IPS-18c (cell line): Measurements from ENCODE around the gene KBTBD13.
"Not testable (repeated sequence)": the region's sequence is repeated elsewhere in the genome, so short reads cannot be mapped to it uniquely, and the experiment has no call there.

Experiments used
- H3K4me3 ChIP-seq: 2 replicates; pipeline ENCODE4 v1.7.0; 2013; ENCODE audit warnings: low read depth, mild to moderate bottlenecking, low read length, moderate library complexity; ENCODE audit not compliant: insufficient read depth
- H3K9me3 ChIP-seq: one replicate; pipeline ENCODE4 v1.6.1; 2013; ENCODE audit warnings: mild to moderate bottlenecking, low read length, moderate library complexity; ENCODE audit not compliant: control insufficient read depth, insufficient read depth

Gene KBTBD13

DNA sequence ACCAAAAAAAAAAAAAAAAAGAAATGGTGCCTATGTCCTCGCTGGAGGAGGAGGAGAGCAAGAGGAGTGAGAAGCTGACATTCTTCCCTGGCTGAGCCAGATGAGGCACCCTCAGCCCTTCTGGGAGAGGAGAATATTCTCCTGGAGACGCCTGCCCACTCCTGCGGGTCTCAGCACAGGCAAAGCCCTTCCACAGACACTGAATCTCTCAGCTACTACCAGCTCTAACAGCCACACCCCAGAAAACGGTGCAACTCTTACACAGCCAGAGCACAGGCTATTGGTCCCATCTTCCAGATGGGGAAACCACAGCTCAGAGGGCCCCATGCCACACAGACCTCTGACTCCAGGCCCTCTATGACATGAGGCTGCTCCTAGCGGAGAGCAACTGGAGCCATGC lies 14.5 kb upstream of the KBTBD13 start:
- Histone ChIP-seq H3K4me3 (no peak overlapping the region), H3K9me3 (peaks cover 2% of the 10 kb centered on the region)

DNA sequence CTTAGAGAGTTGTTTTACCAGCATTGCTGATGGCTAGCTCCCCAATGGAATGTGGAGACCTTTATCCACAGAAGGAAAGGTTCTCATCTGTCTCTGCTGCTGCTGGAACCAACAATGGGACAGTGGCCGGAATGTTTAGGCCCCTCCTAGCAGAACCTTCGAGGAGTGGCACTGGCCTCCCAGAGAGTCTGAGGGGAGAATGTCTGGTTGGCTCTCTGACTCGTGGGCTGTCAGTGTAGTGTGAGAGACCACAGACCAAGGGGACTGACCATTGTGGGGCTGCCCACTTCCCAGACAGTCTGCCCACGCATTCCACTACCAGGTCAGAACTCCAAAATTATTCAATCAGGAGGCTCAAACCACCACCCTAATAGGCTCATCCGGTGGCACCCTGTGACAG lies 13.8 kb upstream of the KBTBD13 start:
- Histone ChIP-seq H3K9me3 (peaks cover 2% of the 10 kb centered on the region), H3K4me3 (no peak overlapping the region)

DNA sequence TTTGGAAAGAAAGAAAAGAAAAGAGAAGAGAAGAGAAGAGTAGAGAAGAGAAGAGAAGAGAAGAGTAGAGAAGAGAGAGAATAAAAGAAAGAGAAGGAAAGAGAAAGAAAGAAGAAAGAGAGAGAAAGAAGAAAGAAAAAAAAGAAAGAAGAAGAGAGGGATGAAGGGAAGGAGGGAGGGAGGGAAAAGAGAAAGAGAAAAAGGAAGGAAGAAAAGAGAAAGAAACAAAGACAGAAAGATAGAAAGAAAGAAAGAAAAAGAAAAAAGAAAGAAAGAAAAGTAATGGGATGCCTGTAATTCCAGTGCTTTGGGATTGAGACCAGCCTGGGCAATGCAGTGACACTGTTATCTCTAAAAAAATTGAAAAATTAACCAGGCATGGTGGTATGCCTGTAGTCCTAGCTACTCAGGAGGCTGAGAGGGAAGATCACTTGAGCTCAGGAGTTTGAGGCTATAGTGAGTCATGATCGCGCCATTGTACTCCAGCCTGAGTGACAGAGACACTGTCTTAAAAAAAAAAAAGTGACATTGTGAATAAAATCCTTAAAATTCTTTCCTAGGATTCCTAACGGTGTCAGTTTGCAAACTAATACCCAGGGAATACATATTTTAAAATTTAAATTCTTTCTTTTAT lies 10.4 kb upstream of the KBTBD13 start:
- Histone ChIP-seq H3K4me3 (no peak overlapping the region), H3K9me3 (no peaks in the 10 kb centered on the region)

DNA sequence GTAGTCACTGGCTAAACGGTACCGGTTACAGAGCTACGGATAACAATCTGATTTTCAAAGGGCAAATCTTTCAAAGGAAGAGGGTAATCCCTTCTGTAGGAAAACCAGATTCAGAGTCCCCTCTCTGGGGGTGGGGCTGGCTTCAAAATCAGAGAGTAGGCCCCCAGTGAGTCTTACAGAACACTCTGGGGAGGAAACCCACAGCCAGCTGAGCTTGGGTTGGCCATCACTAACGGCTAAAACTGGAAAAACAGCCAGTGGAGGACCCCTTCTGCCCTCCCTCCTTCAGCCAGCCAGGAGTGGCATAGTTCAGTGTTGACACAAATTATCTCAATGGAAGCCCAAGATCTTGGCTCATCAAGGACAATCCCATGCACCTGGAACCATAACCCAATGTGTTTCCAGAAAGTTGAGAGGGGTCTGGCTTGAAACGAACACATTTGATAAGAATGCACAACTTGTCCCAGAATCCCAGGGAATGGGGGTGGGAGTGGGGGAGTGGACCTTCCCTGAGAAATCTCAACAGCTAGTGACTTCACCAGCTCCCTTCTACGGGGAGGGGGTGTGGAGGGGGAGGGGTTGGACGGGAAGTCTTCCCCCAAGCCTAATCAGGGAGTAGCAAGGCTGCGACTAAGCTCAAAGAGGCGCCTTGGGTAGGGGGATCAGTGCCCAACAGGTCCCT lies 9.8 kb upstream of the KBTBD13 start:
- peak overlapping the region; percentile 69 for H3K4me3 ChIP-seq
- H3K9me3 ChIP-seq: no peaks in the 10 kb centered on the region

DNA sequence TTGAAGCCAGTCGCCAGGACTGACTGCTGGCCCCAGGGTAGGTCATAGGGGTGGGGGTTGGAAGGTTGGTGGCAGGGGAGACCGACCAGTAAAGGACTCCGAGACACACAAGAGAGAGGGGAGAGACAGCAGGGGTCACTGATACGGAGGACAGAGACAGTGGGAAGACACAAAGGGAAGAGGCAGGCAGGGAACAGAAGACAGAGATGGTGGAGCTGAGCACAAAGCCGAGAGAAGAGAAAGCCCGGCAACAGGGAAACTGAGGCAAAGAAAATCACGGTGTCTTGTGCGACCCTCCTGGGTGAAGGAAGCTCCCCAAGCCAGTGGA lies 9.3 kb upstream of the KBTBD13 start:
- Histone ChIP-seq H3K4me3 (peak overlapping the region; percentile 69), H3K9me3 (no peaks in the 10 kb centered on the region)

DNA sequence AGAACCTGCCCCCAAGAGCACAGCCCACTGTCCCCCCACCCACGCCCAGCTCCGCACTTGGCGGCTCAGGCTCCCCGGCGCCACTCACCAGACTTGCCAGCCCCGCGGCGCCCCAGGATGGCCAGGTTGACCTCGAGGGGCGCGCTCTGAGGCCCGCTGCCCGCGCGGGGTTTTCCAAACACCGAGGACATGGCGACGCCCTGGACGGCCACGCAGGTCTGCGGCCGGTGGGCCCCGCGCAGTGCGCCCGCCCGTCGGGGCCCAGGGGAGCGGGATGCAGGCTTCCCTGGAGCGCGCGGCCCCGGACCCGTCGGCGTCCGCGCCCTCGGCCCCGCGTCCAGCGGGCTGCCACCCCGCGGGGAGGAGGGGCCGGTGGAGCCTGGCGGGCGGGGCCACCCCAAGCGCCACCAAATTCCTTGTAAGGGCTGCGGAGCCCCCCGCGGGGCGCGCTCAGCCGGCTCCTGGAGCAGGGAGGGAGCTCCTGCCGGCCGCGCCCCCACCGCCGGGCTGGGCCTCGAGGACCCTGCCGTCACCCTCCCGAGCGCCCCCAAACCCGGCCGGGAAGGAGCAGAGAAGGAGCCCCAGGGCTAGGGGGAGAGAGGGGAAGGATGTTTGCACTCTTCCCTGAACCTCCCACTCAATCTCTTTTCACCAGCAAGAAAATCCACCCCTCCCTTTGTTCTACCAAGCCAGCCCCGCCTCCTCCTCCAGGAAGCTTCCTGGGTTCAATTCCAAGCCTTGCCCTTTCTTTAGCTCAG lies 8.7 kb upstream of the KBTBD13 start, which contains the start of gene RASL12:
TSS of gene RASL12 (minus strand) at position 347 of the 758 bp plus-strand sequence. CDS start at position 191, 156 bp downstream.
- Histone ChIP-seq H3K4me3 (peak within 1 kb of the TSS; percentile 69), H3K9me3 (peaks cover 2% of the 10 kb centered on the region)

DNA sequence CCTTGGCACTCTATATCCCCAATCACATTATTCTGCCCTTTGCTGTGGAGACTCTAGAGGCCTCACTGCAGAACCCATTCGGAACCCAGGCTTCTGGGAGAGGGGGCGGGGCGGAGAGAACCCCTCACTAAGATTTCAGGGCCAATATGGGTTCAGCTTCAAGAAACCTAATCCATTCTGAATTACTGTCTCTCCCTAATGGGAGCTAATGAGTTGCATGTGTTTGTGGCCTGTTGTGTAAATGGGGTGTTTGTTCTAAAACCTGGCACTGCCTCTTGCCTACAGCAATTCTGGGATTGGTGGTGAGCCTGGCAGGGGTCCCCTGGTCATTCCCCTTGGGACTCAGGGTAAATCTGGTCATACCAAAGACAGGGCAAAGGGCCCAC lies 8.2 kb upstream of the KBTBD13 start:
- peaks cover 2% of the 10 kb centered on the region for H3K9me3 ChIP-seq
- H3K4me3 ChIP-seq: peak overlapping the region; percentile 69; the same call in 1 of the 2 replicates

DNA sequence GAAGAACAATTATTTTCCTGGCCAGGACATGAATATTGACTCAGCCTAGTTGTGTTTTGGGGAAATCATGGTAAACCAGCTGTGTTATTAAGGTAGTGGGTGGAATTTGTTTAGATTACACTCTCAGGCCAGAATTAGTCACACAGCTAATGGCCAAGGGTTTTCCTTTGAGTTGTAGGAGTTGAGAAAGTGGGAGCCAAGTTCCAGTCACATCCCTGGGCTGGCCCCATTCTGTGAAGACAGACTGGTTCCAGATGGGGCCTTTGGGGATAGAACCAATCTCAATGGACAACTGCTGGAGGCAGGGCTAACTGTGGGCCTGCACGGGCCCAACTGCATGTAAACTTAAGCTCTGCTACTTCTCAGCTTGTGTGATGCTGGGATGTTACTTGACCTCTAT lies 7.4 kb upstream of the KBTBD13 start:
- H3K4me3 ChIP-seq: no peak overlapping the region
- peaks cover 2% of the 10 kb centered on the region for H3K9me3 ChIP-seq

DNA sequence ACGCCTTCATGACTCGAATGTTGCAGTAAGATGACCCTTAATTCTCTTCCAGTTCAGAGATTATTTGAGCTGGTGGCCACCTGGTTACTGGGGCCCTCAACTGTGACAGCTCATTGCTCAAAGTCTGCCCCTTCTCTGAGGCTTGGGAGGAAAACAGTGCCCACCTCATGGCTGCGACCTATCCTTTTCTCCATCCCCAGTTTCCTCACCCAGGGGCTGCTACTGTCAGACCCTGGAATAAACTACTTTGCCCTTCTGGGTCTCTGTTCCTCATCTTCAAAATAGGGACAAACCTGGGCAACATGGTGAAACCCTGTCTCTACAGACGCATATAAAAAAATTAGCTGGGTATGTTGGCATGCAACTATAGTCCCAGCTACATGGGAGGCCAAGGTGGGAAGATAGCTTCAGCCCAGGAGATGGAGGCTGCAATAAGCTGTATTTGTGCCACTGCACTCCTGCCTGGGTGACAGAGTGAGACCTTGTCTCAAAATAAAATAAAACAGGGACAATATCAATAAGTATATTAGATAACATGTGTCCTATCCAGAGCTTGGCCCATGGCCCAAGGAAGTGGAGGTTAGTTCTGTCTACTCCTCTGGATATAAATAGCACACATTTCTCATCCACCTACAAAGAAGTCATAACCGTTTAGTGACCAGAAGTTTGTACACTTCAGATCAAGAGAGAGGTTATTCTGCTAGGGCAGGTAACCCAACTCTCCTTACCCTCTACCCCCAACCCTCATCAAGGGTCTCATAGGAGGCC lies 6.6 kb upstream of the KBTBD13 start:
- peaks cover 2% of the 10 kb centered on the region for H3K9me3 ChIP-seq
- no peak overlapping the region for H3K4me3 ChIP-seq

DNA sequence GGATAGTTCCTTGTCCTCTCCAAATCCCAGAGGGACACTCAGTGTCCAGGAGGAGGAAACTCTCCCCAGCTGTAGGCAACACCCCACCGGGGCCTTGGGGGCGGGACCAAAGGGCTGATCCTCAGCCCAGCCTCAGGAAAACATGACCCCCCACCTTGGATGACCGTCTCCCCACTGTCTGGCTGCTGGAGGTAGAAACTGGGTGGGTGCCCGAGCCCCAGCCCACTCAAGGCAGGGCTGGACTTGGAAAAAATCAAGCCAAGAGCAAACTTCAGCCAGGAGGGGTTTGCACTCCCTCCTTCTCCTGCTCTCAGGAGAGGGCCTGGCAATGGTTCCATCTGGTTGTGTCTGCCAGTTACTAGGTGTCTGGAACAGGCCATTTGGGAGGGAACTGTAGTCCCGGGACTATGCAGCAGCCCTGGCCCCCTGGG lies 5.2 kb upstream of the KBTBD13 start:
- Histone ChIP-seq H3K4me3 (no peak overlapping the region), H3K9me3 (peaks cover 2% of the 10 kb centered on the region)

DNA sequence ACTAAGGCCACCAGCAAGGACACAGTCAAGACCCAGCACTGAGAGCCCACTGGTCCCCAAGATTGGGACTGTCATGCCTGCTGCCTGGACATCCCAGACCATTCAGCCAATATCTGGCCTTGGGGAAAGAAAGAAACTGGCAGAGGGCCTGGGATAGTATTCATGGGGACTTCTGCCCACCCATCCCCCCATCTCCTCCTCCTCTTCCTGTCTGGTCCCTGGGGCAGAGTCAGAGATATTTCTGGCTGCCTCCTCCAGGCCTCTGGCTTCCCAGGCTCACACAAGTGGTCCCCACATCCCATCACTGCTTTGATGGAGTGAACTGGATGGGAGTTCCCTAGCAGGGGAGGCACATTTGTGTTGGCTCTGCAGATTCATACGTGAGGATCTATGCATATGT lies 4.5 kb upstream of the KBTBD13 start:
- H3K9me3 ChIP-seq: peaks cover 2% of the 10 kb centered on the region

DNA sequence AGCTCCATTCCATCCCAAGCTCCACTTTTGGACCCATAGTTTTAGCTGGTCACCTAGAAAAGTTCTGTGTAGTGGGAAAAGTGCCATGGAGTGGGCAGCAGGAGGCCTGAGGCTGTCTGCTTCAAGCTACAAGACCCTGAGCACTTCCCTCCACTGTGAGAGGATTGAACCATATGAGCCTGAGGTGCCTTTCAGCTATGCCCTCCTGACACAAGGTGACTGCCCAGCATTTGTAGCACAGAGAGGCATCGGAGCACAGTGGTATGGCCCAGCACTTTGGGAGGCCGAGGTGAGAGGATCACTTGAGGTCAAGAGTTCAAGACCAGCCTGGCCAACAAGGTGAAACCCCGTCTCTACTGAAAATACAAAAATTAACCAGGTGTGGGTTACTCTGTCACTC lies 3.9 kb upstream of the KBTBD13 start:
- Histone ChIP-seq H3K9me3 (peaks cover 2% of the 10 kb centered on the region), H3K4me3 (no peak overlapping the region)

More for the DNA sequence above, 4.5 kb upstream of the KBTBD13 start:
- no peak overlapping the region for H3K4me3 ChIP-seq

DNA sequence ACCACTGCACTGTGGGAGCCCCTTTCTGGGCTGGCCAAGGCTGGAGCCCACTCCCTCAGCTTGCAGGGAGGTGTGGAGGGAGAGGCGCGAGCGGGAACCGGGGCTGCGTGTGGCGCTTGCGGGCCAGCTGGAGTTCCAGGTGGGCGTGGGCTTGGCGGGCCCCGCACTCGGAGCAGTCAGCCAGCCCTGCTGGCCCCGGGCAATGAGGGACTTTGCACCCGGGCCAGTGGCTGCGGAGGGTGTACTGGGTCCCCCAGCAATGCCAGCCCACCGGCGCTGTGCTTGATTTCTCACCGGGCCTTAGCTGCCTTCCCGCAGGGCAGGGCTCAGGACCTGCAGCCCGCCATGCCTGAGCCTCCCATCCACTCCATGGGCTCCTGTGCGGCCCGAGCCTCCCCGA lies 1.6 kb upstream of the KBTBD13 start:
- H3K4me3 ChIP-seq, H3K9me3 ChIP-seq: not testable (repeated sequence)

DNA sequence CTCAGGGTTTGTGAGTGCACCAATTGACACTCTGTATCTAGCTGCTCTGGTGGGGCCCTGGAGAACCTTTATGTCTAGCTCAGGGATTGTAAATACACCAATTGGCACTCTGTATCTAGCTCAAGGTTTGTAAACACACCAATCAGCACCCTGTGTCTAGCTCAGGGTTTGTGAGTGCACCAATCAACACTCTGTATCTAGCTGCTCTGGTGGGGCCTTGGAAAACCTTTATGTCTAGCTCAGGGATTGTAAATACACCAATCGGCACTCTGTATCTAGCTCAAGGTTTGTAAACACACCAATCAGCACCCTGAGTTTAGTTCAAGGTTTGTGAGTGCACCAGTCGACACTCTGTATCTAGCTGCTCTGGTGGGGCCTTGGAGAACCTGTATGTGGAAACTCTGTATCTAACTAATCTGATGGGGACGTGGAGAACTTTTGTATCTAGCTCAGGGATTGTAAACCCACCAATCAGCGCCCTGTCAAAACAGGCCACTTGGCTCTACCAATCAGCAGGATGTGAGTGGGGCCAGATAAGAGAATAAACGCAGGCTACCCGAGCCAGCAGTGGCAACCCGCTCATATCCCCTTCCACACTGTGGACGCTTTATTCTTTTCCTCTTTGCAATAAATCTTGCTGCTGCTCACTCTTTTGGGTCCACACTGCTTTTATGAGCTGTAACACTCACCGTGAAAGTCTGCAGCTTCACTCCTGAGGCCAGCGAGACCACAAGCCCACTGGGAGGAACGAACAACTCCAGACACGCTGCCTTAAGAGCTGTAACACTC lies 745 bp upstream of the KBTBD13 start:
- not testable (repeated sequence) for H3K4me3 ChIP-seq, H3K9me3 ChIP-seq

DNA sequence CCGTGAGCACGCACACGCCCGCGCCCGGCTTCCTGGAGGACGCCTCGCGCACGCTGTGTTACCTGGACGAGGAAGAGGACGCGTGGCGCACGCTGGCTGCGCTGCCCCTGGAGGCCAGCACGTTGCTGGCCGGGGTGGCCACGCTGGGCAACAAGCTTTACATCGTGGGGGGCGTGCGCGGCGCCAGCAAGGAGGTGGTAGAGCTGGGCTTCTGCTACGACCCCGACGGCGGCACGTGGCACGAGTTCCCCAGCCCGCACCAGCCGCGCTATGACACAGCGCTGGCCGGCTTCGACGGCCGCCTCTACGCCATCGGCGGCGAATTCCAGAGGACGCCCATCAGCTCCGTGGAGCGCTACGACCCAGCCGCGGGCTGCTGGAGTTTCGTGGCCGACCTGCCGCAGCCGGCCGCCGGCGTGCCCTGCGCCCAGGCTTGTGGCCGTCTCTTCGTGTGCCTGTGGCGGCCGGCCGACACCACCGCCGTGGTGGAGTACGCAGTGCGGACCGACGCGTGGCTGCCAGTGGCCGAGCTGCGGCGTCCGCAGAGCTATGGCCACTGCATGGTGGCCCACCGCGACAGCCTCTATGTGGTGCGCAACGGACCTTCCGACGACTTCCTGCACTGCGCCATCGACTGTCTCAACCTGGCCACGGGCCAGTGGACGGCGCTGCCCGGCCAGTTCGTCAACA lies 890 bp downstream of the KBTBD13 start:
- no peak overlapping the region for H3K4me3 ChIP-seq
- H3K9me3 ChIP-seq: peaks cover 2% of the 10 kb centered on the region

DNA sequence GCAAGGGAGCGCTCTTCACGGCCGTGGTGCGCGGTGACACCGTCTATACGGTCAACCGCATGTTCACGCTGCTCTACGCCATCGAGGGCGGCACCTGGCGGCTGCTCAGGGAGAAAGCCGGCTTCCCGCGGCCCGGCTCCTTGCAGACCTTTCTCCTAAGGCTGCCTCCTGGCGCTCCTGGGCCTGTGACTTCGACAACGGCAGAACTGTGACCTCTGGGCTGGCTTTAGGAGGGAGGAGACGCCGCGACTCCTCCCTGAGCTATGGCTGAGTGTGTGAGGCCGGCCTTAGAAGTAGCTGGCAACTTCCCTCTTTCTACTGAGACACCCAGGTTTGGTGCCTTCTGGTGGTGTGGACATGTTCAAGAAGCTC lies 1.4 kb downstream of the KBTBD13 start:
- no peaks in the 10 kb centered on the region for H3K9me3 ChIP-seq

More for the DNA sequence above, 1.4 kb downstream of the KBTBD13 start:
- H3K4me3 ChIP-seq: no peak overlapping the region
